Measurements from ENCODE around the gene CDH5. TPM values are rescaled to one million over a fixed set of nuclear protein-coding genes. Genes with fewer than 3 reads are reported as not detected.

CDH5 gene
- total RNA-seq, 2 donors from 2014 or later = 10.4 to 15.8 TPM

DNA sequence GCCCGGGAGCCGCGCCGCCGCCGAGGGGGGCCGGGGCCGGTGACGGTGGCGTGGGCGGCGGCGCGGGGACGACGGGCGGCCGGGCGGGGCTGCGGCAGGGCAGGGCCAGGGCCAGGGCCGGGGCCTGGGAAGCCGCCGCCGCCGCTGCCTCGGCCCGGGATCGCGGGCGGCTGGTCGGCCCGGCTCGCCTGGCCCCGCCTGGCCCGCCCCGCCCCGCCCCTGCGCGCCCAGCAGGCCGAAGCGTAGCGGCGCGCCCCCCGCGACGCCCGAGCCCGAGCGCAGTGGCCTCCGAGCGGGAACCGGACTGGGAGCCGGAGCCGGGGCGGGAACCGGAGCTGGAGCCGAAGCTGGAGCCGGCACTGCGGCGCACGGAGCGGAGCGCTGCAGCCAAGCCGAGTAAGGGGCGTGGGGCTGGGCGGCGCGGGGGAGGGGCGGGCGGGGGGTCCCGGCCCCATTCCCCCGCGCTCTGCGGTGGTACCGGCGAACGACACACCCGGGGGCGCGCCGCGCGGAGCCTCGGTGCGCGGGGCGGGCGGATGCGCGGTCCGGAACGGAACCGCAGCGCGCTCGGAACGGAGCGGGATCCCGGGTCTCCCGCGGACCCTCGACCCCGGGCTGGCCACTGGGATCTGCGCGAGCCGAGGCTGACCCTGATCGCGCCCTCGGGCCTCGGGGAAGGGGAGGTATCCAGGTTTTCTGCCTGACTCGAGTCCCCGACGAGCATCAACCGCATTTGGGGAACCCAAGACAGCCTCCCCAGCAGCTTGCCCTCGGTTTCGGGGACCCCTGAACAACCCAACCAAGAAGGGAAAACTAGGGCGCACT lies 60.8 kb downstream of the CDH5 start, which contains the start of gene BEAN1:
TSS of gene BEAN1 (plus strand) at position 260 of the 825 bp plus-strand sequence. CDS start 10,382 bp downstream, outside the sequence.
- ATAC-seq = peak; percentile 67
- DNase-seq = peak in 2 of 4 donors; percentile 9 to 36
- TF ChIP-seq, protein P1, sequence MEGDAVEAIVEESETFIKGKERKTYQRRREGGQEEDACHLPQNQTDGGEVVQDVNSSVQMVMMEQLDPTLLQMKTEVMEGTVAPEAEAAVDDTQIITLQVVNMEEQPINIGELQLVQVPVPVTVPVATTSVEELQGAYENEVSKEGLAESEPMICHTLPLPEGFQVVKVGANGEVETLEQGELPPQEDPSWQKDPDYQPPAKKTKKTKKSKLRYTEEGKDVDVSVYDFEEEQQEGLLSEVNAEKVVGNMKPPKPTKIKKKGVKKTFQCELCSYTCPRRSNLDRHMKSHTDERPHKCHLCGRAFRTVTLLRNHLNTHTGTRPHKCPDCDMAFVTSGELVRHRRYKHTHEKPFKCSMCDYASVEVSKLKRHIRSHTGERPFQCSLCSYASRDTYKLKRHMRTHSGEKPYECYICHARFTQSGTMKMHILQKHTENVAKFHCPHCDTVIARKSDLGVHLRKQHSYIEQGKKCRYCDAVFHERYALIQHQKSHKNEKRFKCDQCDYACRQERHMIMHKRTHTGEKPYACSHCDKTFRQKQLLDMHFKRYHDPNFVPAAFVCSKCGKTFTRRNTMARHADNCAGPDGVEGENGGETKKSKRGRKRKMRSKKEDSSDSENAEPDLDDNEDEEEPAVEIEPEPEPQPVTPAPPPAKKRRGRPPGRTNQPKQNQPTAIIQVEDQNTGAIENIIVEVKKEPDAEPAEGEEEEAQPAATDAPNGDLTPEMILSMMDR (IDR thresholded peaks at IDR 0.05) = no peak
- no peak for TF ChIP-seq POLR2A (IDR thresholded peaks at IDR 0.05)
- Histone ChIP-seq H3K4me1 (peaks cover 16% of the 10 kb centered on the region), H3K4me3 (no peak within 1 kb of the TSS), H3K27me3 (peaks cover 0 to 19% of the 10 kb centered on the region in 2 donors), H3K9me3 (no peaks in the 10 kb centered on the region), H3K27ac (no peak within 1 kb of the TSS), H3K36me3 (replicated peaks in 1 of 2; ENCODE audit: insufficient read depth in 1 of 2, low read depth in 2 of 2) (no peaks in the 10 kb centered on the region)
- intact Hi-C loops (cut with DNase I) = no loop called here
- WGBS, 2 donors = 0% methylated on average over 74 of the region's 118 CpGs; no CpG with 5 or more reads in 1 of the 2 donors

- DNase-seq (no peak), ATAC-seq (no peak)
- peaks cover 16% of the 10 kb centered on the region for H3K4me1 ChIP-seq
- H3K27me3 ChIP-seq = peaks cover 0 to 19% of the 10 kb centered on the region in 2 donors
- H3K4me3 ChIP-seq = no peak overlapping the region
- intact Hi-C loops (cut with DNase I) = no loop called here
- no peaks in the 10 kb centered on the region for H3K9me3 ChIP-seq
- TF ChIP-seq POLR2A (IDR thresholded peaks at IDR 0.05) = no peak
- TF ChIP-seq, protein P1 (IDR thresholded peaks at IDR 0.05) = no peak
- no peaks in the 10 kb centered on the region for H3K36me3 ChIP-seq (replicated peaks in 1 of 2; ENCODE audit: insufficient read depth in 1 of 2, low read depth in 2 of 2)
- WGBS, 2 donors = 5 to 13% methylated on average over 5 to 40 of the region's 40 CpGs
- H3K27ac ChIP-seq = no peak overlapping the region
These were observed 61.6 kb downstream of the CDH5 start for GRCh38 chr16:66427871-66428681.

DNA sequence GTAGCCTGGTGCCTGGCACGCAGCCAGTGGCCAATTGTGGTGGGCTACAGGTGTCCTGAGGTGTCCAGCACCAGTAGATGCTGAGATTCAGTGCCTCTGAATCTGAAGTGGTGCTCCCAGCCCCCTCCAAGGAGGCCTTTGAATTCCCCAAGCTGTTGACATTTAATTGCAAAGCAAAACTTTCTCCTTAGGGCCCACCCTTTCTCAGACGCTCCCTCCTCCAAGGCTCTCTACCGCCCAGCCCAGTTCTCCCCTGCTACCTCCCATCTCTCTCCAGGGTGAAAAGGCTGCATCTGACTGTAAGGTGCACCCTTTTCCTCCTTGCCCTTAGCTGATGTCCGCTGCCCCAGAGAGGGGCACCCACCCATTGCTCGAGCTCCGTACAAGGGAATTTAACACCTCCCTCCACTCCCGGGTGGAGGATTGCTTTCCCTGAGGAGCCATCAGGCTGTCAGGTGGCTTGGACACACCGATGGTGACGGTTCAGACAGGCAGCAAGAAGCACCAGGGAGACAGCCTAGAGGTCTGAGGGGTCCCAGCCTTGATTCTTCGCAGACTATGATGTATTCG lies 62.3 kb downstream of the CDH5 start:
- no peak for DNase-seq
- 15 to 18% methylated on average over 11 of the region's 11 CpGs for WGBS, 2 donors
- intact Hi-C loops (cut with DNase I) = no loop called here
- no peak for ATAC-seq
- Histone ChIP-seq H3K27ac (no peak overlapping the region), H3K36me3 (replicated peaks in 1 of 2; ENCODE audit: insufficient read depth in 1 of 2, low read depth in 2 of 2) (no peaks in the 10 kb centered on the region), H3K4me1 (peaks cover 16% of the 10 kb centered on the region), H3K9me3 (no peaks in the 10 kb centered on the region), H3K27me3 (peaks cover 0 to 19% of the 10 kb centered on the region in 2 donors), H3K4me3 (no peak overlapping the region)
- TF ChIP-seq, protein P1 (IDR thresholded peaks at IDR 0.05) = no peak
- TF ChIP-seq POLR2A (IDR thresholded peaks at IDR 0.05) = no peak

- WGBS, 2 donors = 37 to 45% methylated on average over 9 of the region's 9 CpGs
- H3K9me3 ChIP-seq = no peaks in the 10 kb centered on the region
- peaks cover 0 to 19% of the 10 kb centered on the region in 2 donors for H3K27me3 ChIP-seq
- DNase-seq = no peak
- TF ChIP-seq, protein P1 (IDR thresholded peaks at IDR 0.05) = no peak
- TF ChIP-seq POLR2A (IDR thresholded peaks at IDR 0.05) = no peak
- H3K4me3 ChIP-seq = no peak overlapping the region
- H3K4me1 ChIP-seq = peaks cover 16% of the 10 kb centered on the region
- intact Hi-C loops (cut with DNase I) = no loop called here
- H3K27ac ChIP-seq = no peak overlapping the region
- no peaks in the 10 kb centered on the region for H3K36me3 ChIP-seq (replicated peaks in 1 of 2; ENCODE audit: insufficient read depth in 1 of 2, low read depth in 2 of 2)
- no peak for ATAC-seq
These were observed 62.9 kb downstream of the CDH5 start for GRCh38 chr16:66429290-66429962.

Measured in body of pancreas (tissue), 4 donors.